Measurements from ENCODE around the gene KPNA6.
"Not testable (repeated sequence)": the region's sequence is repeated elsewhere in the genome, so short reads cannot be mapped to it uniquely, and the experiment has no call there.

The KPNA6 gene

DNA sequence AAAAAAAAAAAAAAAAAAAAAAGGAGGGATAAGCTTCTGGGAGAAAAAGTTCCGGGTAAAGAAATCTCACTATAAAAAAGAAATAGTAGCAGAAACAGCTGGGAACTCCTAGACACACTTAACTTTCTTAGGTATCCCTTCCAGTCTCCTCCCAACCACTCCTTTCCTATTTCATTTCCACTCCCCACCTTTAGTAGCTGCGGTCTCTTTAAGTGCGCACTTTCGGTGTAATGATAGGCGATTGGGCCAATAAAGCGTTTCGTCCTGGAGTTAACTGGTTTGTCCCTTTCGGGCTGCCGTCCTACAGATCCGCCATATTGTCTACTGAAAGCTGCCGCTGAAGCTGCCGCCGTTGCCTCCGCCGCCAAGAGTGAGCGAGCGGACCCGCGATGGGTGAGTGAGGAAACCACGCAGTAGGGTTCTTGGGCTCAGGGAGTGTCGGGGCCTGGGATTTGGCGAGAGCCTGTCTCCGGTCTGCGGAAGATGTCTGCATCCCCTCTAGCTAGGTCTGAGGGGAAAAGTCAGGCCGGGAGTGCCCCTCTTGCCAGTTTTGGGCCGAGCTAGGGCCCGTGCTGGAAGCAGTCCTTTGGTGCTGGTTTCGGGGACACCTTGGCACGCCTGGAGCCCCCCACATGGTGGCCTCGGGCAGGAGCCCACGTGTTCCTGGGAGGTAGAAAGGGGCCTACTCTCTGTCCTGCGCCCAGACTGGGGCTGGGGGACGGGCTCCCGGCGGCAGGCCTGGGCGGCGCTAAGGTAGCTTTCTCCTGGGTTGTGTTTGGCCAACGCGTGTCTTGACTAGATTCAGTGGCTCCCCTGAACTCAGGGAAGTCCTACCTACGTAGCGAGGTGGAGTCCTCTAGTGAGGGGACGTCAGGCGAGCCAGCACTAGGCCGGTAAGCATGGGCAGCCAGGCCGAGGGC, at the start of gene KPNA6:
Gene KPNA6, plus strand, starts transcription at position 315 of the 920 bp plus-strand sequence. Its CDS starts 75 bp downstream, at position 390.
- DNase-seq: peak; percentile 73

GRCh38 chr1:32060914-32061313, 46.9 kb upstream of the KPNA6 start:
- DNase-seq: no peak

DNA sequence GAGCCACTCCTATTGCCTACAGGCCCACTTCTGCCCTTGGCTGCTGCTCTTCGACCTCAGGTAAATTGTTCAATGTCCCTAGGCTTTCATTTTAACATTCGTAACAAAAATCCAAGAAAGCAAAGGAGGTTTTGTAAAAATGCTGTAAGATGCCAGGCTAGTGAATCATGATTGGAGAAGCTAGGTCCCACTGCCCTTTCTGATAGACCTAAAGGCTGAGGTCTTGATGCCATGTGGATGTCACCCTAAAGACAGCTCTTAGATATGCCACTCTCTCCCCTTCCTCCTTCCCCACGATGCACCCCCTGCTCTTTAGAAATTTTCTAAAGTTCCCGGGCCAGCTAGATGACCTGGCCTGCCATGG, 45.0 kb upstream of the KPNA6 start:
- no peak for DNase-seq

GRCh38 chr1:32063261-32063681, 44.6 kb upstream of the KPNA6 start:
- DNase-seq: peak; percentile 60

GRCh38 chr1:32065613-32066488, 42.0 kb upstream of the KPNA6 start:
- DNase-seq: not testable (repeated sequence)

GRCh38 chr1:32066489-32066873, 41.4 kb upstream of the KPNA6 start:
- no peak for DNase-seq

GRCh38 chr1:32068957-32069588, 38.8 kb upstream of the KPNA6 start:
- no peak for DNase-seq

DNA sequence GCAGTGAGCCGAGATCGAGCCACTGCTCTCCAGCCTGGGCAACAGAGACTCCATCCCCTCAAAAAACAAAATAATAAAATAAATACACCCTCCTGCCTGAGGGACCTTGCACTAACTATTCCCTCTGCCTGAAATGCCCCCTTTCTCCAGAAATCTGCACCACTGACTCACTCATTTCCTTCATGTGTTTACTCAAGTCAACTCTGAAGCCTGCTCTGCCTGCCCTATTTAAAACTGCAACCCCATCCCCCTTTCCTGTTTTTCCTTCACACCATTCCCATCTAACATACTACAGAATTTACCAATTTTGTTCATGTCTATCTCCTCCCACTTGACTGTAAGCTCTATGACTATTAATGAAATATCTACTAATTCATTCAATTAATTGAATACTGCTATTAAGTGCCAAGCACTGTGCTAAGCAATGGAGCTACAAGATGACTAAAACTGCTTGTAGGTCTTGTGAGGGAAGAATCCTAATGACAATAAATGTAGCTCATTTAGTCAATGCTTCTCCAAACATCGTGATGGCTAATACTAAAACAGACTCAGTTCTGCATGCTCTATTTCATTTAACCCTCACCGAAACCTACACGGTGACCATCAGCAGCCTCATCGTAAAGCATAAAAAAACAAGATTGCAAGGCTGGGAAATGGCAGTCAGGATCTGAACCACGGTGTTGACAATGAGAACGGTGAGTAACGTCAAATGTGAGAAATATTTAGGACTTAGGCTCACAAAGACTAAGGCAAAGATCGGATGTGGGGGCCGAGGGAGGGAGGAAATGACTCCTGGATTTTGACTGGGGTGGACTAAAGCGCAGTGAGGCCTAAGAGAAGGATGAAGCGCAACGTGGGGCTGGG, 35.9 kb upstream of the KPNA6 start:
- no peak for DNase-seq

DNA sequence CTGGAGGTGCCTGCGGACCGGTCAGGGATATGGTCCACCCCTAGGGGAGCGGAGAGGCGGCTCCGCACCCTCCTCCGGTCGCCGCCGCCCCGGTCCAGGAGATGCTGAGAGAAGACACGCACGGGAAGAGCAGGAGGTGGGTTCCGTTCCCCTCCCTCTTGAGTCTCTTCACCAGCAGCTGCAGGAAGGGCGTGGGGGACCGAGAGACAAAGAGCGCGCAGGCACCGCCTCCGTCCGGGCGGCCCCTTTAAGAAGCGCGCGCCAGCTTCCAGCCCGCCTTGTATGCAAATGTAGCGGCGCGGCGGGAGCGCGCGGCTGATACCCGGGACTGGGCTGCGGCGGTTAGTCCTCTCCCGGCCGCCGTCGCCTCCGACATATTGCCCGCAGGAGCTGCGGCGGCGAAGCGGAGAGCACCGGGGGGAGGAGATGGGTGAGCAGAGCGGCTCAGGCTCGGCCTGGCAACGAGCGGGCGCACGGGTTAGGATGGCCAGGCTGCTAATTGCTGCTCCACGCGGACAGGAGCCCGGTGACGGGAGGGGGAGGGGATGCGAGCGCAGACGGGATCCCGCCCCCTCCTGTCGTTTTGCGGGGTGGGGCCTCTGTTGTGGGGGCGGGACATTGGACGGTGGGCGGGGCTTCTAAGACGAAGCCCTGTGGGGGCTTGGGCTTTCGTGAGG, 35.1 kb upstream of the KPNA6 start, which contains the start of gene TMEM39B:
Gene TMEM39B, plus strand, starts transcription at position 318 of the 677 bp plus-strand sequence. Its CDS starts 109 bp downstream, at position 427.
- DNase-seq: peak; percentile 91

DNA sequence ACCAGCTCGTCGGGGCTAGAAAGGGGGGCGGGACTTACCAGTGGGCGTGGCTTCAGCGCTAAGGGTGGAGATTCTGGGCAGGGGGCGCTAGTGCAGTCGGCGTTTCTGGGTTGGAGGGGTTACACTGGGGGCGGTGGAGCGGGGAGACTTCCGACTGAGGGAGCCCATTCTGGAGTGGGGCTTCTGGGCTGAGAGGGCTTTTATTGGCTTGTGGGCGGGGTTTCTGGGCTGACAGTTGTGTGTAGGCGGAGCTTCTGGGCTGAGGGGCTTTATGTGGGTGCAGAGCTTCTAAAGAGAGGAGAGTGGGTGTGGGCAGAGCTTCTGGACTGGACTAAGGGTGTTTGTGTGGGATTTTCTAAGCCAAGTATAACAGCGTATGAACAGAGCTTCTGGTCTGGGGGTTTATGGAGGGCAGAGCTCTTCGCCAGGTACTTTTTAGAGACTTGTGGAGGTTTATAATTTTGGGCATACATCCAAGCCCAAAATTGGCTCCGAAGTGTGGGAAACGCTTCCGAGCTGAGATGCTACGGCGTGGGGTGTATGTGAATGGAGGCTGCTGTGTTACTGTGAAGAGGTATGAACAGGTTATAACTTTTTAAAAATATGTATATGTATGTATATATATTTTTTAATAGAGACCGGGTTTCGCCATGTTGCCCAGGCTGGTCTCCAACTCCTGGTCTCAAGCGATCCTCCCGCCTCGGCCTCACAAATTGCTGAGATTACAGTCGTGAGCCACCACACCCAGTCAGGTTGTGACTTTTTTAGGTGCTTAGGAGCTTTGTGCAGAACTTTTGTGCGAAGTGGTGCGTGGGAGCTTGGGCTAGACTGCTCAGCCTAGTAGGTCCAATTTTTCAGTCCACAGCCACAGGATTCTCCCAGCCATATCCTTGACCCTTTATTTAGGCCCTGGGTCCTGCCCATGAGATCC, 34.3 kb upstream of the KPNA6 start:
- no peak for DNase-seq

- DNase-seq: no peak
These were observed 33.0 kb upstream of the KPNA6 start for GRCh38 chr1:32074841-32075240.

DNA sequence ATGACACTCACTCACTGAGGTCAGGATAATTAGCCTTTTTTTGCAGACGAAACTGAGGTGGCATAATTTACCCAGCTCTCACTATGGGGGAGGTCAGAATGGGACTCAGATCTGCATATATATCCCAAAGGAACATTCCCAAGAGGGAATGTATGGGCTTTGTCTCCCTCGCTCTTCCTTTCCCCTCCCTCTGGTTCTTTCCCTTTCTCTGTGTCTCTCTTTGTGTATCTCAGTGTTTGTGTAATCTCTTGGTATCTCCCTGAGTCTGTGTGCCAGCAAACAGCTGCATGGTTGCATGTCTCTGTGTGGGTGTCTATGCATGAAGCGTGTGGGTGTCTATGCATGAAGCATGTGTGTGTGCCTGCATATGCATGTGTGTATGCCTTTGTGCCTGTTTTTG, 30.4 kb upstream of the KPNA6 start:
- DNase-seq: no peak

- DNase-seq: no peak
These were observed 25.8 kb upstream of the KPNA6 start for GRCh38 chr1:32082022-32082421.

DNA sequence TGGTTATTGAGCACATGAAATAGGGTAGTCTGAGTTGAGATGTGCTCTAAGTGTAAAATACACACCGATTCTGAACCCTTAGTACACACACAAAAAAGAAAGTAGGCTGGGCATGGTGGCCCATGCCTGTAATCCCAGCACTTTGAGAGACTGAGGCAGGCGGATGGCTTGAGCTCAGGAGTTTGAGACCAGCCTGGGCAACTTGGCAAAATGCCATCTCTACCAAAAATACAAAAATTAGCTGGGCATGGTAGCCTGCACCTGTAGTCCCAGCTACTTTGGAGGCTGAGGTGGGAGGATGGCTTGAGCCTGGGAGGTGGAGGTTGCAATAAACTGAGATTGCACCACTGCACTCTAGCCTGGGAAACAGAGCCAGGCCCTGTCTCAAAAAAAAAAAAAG, 21.5 kb upstream of the KPNA6 start:
- not testable (repeated sequence) for DNase-seq

GRCh38 chr1:32091176-32091575, 16.7 kb upstream of the KPNA6 start:
- no peak for DNase-seq

DNA sequence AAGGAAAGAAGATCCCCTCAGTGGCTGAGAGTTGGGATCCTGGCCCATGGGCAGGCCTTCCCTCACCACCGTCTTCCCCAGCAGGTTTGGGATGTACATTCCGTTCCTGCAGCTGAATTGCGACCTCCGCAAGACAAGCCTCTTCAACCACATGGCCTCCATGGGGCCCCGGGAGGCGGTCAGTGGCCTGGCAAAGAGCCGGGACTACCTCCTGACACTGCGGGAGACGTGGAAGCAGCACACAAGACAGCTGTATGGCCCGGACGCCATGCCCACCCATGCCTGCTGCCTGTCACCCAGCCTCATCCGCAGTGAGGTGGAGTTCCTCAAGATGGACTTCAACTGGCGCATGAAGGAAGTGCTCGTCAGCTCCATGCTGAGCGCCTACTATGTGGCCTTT, 16.3 kb upstream of the KPNA6 start:
- no peak for DNase-seq

DNA sequence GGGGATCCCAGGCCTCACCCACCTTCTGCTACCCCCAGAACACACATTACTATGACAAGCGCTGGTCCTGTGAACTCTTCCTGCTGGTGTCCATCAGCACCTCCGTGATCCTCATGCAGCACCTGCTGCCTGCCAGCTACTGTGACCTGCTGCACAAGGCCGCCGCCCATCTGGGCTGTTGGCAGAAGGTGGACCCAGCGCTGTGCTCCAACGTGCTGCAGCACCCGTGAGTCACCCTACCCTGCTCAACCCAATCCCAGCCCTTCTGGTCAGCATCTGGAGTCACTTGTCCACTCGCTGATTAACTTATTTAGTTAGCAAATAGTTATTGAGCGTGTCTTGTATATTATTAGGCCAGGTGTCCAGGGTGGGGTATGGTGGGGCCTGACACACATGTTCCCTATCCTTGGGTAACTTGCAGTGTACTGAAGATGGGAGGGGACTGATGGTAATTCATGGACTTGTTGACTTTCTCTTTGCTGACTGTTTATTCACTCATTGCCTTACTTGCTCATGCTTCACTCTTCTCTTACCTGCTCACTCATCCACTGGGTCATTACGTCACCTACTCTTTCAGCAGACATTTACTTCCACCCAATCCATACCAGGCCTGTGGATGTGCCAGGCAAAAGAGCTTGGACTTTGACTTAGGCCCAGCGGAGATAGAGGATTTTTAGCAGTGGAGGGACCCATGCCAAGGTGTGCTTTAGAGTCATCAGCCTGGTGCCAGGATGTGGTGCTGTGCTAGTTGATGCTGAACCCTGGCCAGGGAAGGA, 12.9 kb upstream of the KPNA6 start:
- DNase-seq: no peak

GRCh38 chr1:32099426-32099825, 8.4 kb upstream of the KPNA6 start:
- no peak for DNase-seq

DNA sequence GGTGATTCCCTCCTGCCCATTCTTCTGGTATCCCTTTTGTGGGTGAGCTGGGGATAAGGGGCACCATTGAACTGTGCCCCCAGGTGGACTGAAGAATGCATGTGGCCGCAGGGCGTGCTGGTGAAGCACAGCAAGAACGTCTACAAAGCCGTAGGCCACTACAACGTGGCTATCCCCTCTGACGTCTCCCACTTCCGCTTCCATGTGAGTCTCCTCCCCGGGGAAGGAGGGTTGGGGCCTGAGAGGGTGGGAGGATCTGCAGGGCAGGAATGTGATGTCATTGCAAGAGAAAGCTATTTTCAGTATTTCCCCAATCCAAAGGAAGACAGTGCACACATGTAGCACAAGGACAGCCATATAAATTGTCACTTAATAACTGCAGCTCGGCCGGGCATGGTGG, 7.5 kb upstream of the KPNA6 start:
- DNase-seq: no peak
